Measurements from ENCODE around the gene NPAS3. TPM values are rescaled to one million over a fixed set of nuclear protein-coding genes. Genes with fewer than 3 reads are reported as not detected.

NPAS3 gene
- total and polyA plus RNA-seq, 2 donors (not counting 3 experiments of a cell fraction or from before 2014, with no cell fraction given) = 0.10 to 0.13 TPM

GRCh38 chr14:33029511-33029910 lies 90.8 kb downstream of the NPAS3 start:
- no peaks in the 10 kb centered on the region for H3K4me1 ChIP-seq (ENCODE audit: control insufficient read depth, extremely low read depth, insufficient read depth, low read length)
- no peak for FAIRE-seq
- no peak overlapping the region for H2AFZ ChIP-seq (ENCODE audit: low read depth, low read length)
- H3K4me3 ChIP-seq (replicated peaks in 1 of 3; ENCODE audit: insufficient read depth in 1 of 3, low read depth in 1 of 3, low read length in 3 of 3) = no peak overlapping the region
- intact Hi-C loops (cut with micrococcal nuclease) = no loop called here
- no peaks in the 10 kb centered on the region for H4K20me1 ChIP-seq (replicated peaks; ENCODE audit: control insufficient read depth, extremely low read depth, insufficient read depth, low read length)
- dilution Hi-C loops (cut with MboI; ENCODE audit: extremely low pct_ligation_motif_present, low sequenced_read_pairs) = no loop called here
- CTCF ChIA-PET = no interaction called here
- no peak overlapping the region for H3K4me2 ChIP-seq (ENCODE audit: insufficient read depth, low read length)
- BruUV-seq (replicated peaks) = no TSS peak
- H3K27ac ChIP-seq (ENCODE audit: insufficient read depth, low read depth, low read length) = no peak overlapping the region
- H3K9me3 ChIP-seq (replicated peaks; ENCODE audit: control insufficient read depth, insufficient read depth, low read length) = no peaks in the 10 kb centered on the region
- TF ChIP-seq MAX (IDR thresholded peaks at IDR 0.05; ENCODE audit: insufficient read depth, insufficient read length) (no peak), EZH2 (IDR thresholded peaks at IDR 0.05; ENCODE audit: borderline replicate concordance, low read depth, low read length, severe bottlenecking) (no peak), FOS (IDR thresholded peaks at IDR 0.05; ENCODE audit: borderline replicate concordance, insufficient read depth, low read length) (no peak), JUN (IDR thresholded peaks at IDR 0.05; ENCODE audit: borderline replicate concordance, insufficient read depth, insufficient read length, low read depth) (no peak), POLR2AphosphoS5 (IDR thresholded peaks at IDR 0.05; ENCODE audit: insufficient read depth, low read depth, low read length) (no peak), GATA2 (IDR thresholded peaks at IDR 0.05; ENCODE audit: insufficient read depth, insufficient read length, low read depth, low read length) (no peak), CTCF (IDR thresholded peaks at IDR 0.05; ENCODE audit: extremely low read depth in 1 of 2, insufficient read depth in 1 of 2, low read depth in 1 of 2, low read length in 2 of 2) (no peak), MYC (IDR thresholded peaks at IDR 0.05; ENCODE audit: low read depth, low read length) (no peak), POLR2A (IDR thresholded peaks at IDR 0.05; ENCODE audit: low read depth, low read length) (no peak)
- H3K27me3 ChIP-seq (ENCODE audit: control insufficient read depth in 2 of 2, insufficient read depth in 2 of 2, low read length in 2 of 2) = no peaks in the 10 kb centered on the region
- POLR2A ChIA-PET = no interaction called here
- no peaks in the 10 kb centered on the region for H3K79me2 ChIP-seq (ENCODE audit: control insufficient read depth, insufficient read depth, low read length)
- DNase-seq (ENCODE audit: low read depth, low spot score) = no peak
- H3K9me1 ChIP-seq (replicated peaks; ENCODE audit: control insufficient read depth, extremely low read depth, insufficient read depth, low read length) = no peaks in the 10 kb centered on the region
- no peaks in the 10 kb centered on the region for H3K36me3 ChIP-seq (ENCODE audit: control insufficient read depth in 2 of 2, extremely low read depth in 1 of 2, insufficient read depth in 2 of 2, low read length in 2 of 2)
- H3K9ac ChIP-seq (replicated peaks; ENCODE audit: extremely low read depth, insufficient read depth, low read length) = no peak overlapping the region

Data from endothelial cell of umbilical vein (primary cell).